ENCODE data around the gene C16orf87.

C16orf87 gene

GRCh38 chr16:46830417-46830901 lies 521 bp downstream of the C16orf87 start:
- H3K9me3 ChIP-seq (ENCODE audit: control insufficient read depth, insufficient read depth, low read length) = no peaks in the 10 kb centered on the region
- H4K20me1 ChIP-seq (ENCODE audit: control insufficient read depth, insufficient read depth, low read depth, low read length) = peaks cover 6% of the 10 kb centered on the region; the same call in 1 of the 2 replicates
- no peaks in the 10 kb centered on the region for H3K27me3 ChIP-seq (ENCODE audit: control insufficient read depth, low read length)
- H3K4me3 ChIP-seq (ENCODE audit: low read length) = peak overlapping the region; percentile 89
- H3K4me2 ChIP-seq (ENCODE audit: low read length) = peak overlapping the region; percentile 85
- peaks cover 74% of the 10 kb centered on the region for H3K4me1 ChIP-seq (ENCODE audit: control insufficient read depth, low read length)
- H3K9me2 ChIP-seq (replicated peaks; ENCODE audit: control insufficient read depth, low read length) = no peaks in the 10 kb centered on the region
- TF ChIP-seq EZH2phosphoT487 (IDR thresholded peaks at IDR 0.05; ENCODE audit: borderline replicate concordance, low read length) (no peak), CTCF (IDR thresholded peaks at IDR 0.05; ENCODE audit: low read depth, low read length, poor library complexity, severe bottlenecking) (no peak)
- peaks cover 35% of the 10 kb centered on the region for H3K36me3 ChIP-seq (ENCODE audit: control insufficient read depth, low read length)
- peak overlapping the region; percentile 77 for H3K27ac ChIP-seq (ENCODE audit: low read depth, low read length)
- H3F3A ChIP-seq (ENCODE audit: control insufficient read depth, insufficient read depth) = peaks cover 14% of the 10 kb centered on the region
- peaks cover 55% of the 10 kb centered on the region for H3K79me2 ChIP-seq (ENCODE audit: control insufficient read depth, low read length)

GRCh38 chr16:46828943-46829342 lies 2.0 kb downstream of the C16orf87 start:
- Histone ChIP-seq H3K4me2 (ENCODE audit: low read length) (peak overlapping the region; percentile 85), H3K79me2 (ENCODE audit: control insufficient read depth, low read length) (peaks cover 70% of the 10 kb centered on the region), H3K4me3 (ENCODE audit: low read length) (peak overlapping the region; percentile 89), H3K36me3 (ENCODE audit: control insufficient read depth, low read length) (peaks cover 41% of the 10 kb centered on the region), H3K4me1 (ENCODE audit: control insufficient read depth, low read length) (peaks cover 67% of the 10 kb centered on the region), H3K9me2 (replicated peaks; ENCODE audit: control insufficient read depth, low read length) (no peaks in the 10 kb centered on the region), H3K27ac (ENCODE audit: low read depth, low read length) (peak overlapping the region; percentile 77; the same call in 1 of the 2 replicates), H3F3A (ENCODE audit: control insufficient read depth, insufficient read depth) (peaks cover 9% of the 10 kb centered on the region), H4K20me1 (ENCODE audit: control insufficient read depth, insufficient read depth, low read depth, low read length) (peaks cover 6% of the 10 kb centered on the region; the same call in 1 of the 2 replicates), H3K9me3 (ENCODE audit: control insufficient read depth, insufficient read depth, low read length) (no peaks in the 10 kb centered on the region), H3K27me3 (ENCODE audit: control insufficient read depth, low read length) (no peaks in the 10 kb centered on the region)
- TF ChIP-seq EZH2phosphoT487 (IDR thresholded peaks at IDR 0.05; ENCODE audit: borderline replicate concordance, low read length) = no peak
- TF ChIP-seq CTCF (IDR thresholded peaks at IDR 0.05; ENCODE audit: low read depth, low read length, poor library complexity, severe bottlenecking) = no peak

GRCh38 chr16:46828292-46828691 lies 2.7 kb downstream of the C16orf87 start:
- TF ChIP-seq CTCF (IDR thresholded peaks at IDR 0.05; ENCODE audit: low read depth, low read length, poor library complexity, severe bottlenecking) = no peak
- no peak for TF ChIP-seq EZH2phosphoT487 (IDR thresholded peaks at IDR 0.05; ENCODE audit: borderline replicate concordance, low read length)
- H3K27ac ChIP-seq (ENCODE audit: low read depth, low read length) = 0 out of 2 replicates have a peak overlapping the region, but pooled peaks have one; percentile 0
- H3K79me2 ChIP-seq (ENCODE audit: control insufficient read depth, low read length) = peaks cover 77% of the 10 kb centered on the region
- H3K4me2 ChIP-seq (ENCODE audit: low read length) = peak overlapping the region; percentile 85
- H3K9me3 ChIP-seq (ENCODE audit: control insufficient read depth, insufficient read depth, low read length) = no peaks in the 10 kb centered on the region
- peaks cover 48% of the 10 kb centered on the region for H3K36me3 ChIP-seq (ENCODE audit: control insufficient read depth, low read length)
- H3K9me2 ChIP-seq (replicated peaks; ENCODE audit: control insufficient read depth, low read length) = no peaks in the 10 kb centered on the region
- peaks cover 66% of the 10 kb centered on the region for H3K4me1 ChIP-seq (ENCODE audit: control insufficient read depth, low read length)
- 0 out of 2 replicates have a peak, but pooled peaks cover 3% of the 10 kb centered on the region for H3F3A ChIP-seq (ENCODE audit: control insufficient read depth, insufficient read depth)
- H3K27me3 ChIP-seq (ENCODE audit: control insufficient read depth, low read length) = no peaks in the 10 kb centered on the region
- H3K4me3 ChIP-seq (ENCODE audit: low read length) = peak overlapping the region; percentile 89
- H4K20me1 ChIP-seq (ENCODE audit: control insufficient read depth, insufficient read depth, low read depth, low read length) = peaks cover 6% of the 10 kb centered on the region; the same call in 1 of the 2 replicates

Data from DOHH2 (cell line).